Ascending aorta (tissue), 2 donors: ENCODE data around the gene AGPAT4. TPM values are rescaled to one million over a fixed set of nuclear protein-coding genes. Genes with fewer than 3 reads are reported as not detected.

Experiments
- DNase-seq, 2 donors: peaks; one replicate each; pipeline ENCODE4 v3.0.0-alpha.2; 2019; ENCODE audit warnings: low spot score in 2 of 2
- H3K27ac ChIP-seq, 2 donors: fragments of 200-600 bp; sonication (generic); one replicate each; pipeline ENCODE4 v1.5.1; 2016 to 2017; ENCODE audit warnings: mild to moderate bottlenecking in 1 of 2
- H3K27me3 ChIP-seq: fragments of 200-600 bp; sonication (generic); one replicate; pipeline ENCODE4 v1.5.1; 2017
- H3K36me3 ChIP-seq, 2 donors: fragments of 200-600 bp; sonication (generic); one replicate each; pipeline ENCODE4 v1.5.1; 2016
- H3K4me1 ChIP-seq, 2 donors: fragments of 200-600 bp; sonication (generic); one replicate each; pipeline ENCODE4 v1.5.1; 2016 to 2017; ENCODE audit warnings: mild to moderate bottlenecking in 1 of 2
- H3K4me3 ChIP-seq, 2 donors: fragments of 200-600 bp; sonication (generic); one replicate each; pipeline ENCODE4 v1.5.1; 2016 to 2017; ENCODE audit warnings: mild to moderate bottlenecking in 1 of 2
- H3K9me3 ChIP-seq, 2 donors: fragments of 200-600 bp; sonication (generic); one replicate each; pipeline ENCODE4 v1.5.1; 2016
- intact Hi-C: fragments of 100-400 bp; cut with DNase I; formaldehyde crosslinking; loops from one replicate; pipeline ENCODE4 v1.15.1; 2023
- total RNA-seq: library from RNA; depleted of rRNA; stranded (reverse); fragments of >200 nt; gene quantifications from one replicate; pipeline ENCODE4 v1.1.0, GENCODE V29; 2016
- TF ChIP-seq, protein P1 (sequence below), 3 experiments: fragments of 200-600 bp in 2 of 3; fragments of 450-650 bp in 1 of 3; sonication (generic) in 2 of 3; IDR thresholded peaks; one replicate each; pipeline ENCODE4 v1.5.1; 2016 to 2019; ENCODE audit warnings: antibody characterized with exemption in 3 of 3, mild to moderate bottlenecking in 1 of 3, moderate library complexity in 1 of 3

AGPAT4 gene
- total RNA-seq, 1 donor from 2014 or later, result 6.8 TPM

GRCh38 chr6:161133963-161134362, 139.9 kb downstream of the AGPAT4 start:
- intact Hi-C loops, result no loop called here
- TF ChIP-seq, protein P1, sequence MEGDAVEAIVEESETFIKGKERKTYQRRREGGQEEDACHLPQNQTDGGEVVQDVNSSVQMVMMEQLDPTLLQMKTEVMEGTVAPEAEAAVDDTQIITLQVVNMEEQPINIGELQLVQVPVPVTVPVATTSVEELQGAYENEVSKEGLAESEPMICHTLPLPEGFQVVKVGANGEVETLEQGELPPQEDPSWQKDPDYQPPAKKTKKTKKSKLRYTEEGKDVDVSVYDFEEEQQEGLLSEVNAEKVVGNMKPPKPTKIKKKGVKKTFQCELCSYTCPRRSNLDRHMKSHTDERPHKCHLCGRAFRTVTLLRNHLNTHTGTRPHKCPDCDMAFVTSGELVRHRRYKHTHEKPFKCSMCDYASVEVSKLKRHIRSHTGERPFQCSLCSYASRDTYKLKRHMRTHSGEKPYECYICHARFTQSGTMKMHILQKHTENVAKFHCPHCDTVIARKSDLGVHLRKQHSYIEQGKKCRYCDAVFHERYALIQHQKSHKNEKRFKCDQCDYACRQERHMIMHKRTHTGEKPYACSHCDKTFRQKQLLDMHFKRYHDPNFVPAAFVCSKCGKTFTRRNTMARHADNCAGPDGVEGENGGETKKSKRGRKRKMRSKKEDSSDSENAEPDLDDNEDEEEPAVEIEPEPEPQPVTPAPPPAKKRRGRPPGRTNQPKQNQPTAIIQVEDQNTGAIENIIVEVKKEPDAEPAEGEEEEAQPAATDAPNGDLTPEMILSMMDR (IDR thresholded peaks at IDR 0.05), result no peak
- Histone ChIP-seq H3K27me3 (no peaks in the 10 kb centered on the region), H3K27ac (no peak overlapping the region), H3K4me1 (no peaks in the 10 kb centered on the region), H3K36me3 (peaks cover 6 to 29% of the 10 kb centered on the region in 2 donors), H3K4me3 (no peak overlapping the region), H3K9me3 (no peaks in the 10 kb centered on the region)
- DNase-seq, result no peak

DNA sequence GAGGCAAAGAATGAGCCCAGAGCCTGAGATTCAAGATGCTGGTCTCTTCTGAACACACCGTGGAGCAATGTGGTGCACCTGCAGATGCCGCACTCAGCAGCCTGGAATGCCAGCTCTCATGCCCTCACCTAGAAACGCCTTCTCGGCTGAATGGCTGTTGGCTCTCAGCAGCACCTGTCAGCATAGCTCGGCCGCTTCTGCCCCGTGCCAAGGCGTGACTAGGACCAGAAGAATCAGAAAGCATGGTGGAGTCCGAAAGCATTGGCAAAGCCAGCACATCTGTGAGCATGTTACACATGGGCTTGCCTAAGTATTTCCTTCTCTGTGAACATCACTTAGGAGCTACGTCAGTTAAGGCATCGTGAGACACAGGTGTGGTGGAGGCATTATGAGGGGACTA, 141.5 kb downstream of the AGPAT4 start:
- no peak overlapping the region for H3K4me3 ChIP-seq
- intact Hi-C loops, result no loop called here
- no peaks in the 10 kb centered on the region for H3K9me3 ChIP-seq
- DNase-seq, result no peak
- no peak overlapping the region for H3K27ac ChIP-seq
- TF ChIP-seq, protein P1 (IDR thresholded peaks at IDR 0.05), result no peak
- H3K27me3 ChIP-seq, result no peaks in the 10 kb centered on the region
- no peaks in the 10 kb centered on the region for H3K4me1 ChIP-seq
- peaks cover 3 to 37% of the 10 kb centered on the region in 2 donors for H3K36me3 ChIP-seq

DNA sequence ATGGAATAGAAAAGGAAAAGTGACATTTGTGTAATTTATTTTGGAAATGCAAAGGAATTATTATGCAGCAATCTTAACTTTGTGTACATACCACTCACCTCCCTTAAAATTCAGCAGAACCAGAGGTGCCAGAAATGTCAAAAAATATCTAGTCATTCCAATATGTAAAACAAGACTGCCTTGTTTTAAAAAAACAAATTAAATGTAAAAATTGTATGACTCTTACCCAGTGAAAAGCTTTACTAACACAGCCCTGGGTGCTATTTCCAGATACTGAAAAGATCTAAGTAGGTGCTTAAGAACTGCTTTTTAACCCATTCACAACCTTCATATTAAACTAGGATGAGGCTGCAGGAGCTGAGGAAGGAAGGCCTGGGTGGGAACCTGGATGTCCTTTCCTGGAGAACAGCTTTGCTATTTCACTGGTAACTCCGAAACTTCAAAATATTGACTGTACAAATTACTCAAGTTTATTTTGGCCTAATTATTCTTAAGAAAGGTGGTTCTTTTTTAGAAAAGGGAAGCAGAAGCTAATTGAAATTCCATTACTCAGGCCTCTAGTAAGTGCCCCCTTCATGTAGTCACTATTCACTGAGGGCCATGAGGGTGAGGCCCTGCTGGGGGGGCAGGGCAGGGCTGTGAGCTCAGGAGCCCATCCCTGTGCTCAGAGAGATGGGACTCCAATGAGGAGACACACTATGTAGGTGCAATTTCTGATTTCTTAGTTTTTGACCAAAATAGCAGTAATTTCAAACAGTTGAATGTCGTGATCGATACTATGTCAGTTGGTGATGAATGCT, 142.7 kb downstream of the AGPAT4 start:
- H3K4me1 ChIP-seq, result no peaks in the 10 kb centered on the region
- TF ChIP-seq, protein P1 (IDR thresholded peaks at IDR 0.05), result no peak
- no peaks in the 10 kb centered on the region for H3K27me3 ChIP-seq
- H3K36me3 ChIP-seq, result peaks cover 3 to 36% of the 10 kb centered on the region in 2 donors
- no peak overlapping the region for H3K4me3 ChIP-seq
- no peak for DNase-seq
- intact Hi-C loops, result no loop called here
- H3K27ac ChIP-seq, result no peak overlapping the region
- H3K9me3 ChIP-seq, result no peaks in the 10 kb centered on the region

DNA sequence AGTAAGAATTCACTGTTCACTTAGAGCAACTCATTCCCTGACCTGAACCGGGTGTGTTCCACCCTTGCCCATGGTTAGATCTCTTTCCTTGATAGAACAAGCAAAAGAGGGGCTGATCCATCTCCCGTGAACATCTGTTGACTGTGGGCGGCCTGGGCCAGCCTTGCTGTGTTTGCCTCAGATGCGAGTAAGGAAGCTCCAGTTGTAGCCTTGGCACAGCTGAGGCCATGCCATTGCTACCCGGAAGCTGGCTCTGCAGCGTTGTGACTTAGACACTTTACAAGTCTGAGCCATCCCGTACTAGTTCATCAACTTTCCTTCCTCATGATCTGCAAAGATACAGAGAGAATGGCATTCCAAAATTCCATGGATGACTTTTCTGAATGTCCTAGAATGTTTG, 143.3 kb downstream of the AGPAT4 start:
- intact Hi-C loops, result no loop called here
- TF ChIP-seq, protein P1 (IDR thresholded peaks at IDR 0.05), result no peak
- Histone ChIP-seq H3K9me3 (no peaks in the 10 kb centered on the region), H3K27ac (no peak overlapping the region), H3K4me1 (no peaks in the 10 kb centered on the region), H3K27me3 (no peaks in the 10 kb centered on the region), H3K4me3 (no peak overlapping the region), H3K36me3 (peaks cover under 1 to 30% of the 10 kb centered on the region in 2 donors)
- no peak for DNase-seq

DNA sequence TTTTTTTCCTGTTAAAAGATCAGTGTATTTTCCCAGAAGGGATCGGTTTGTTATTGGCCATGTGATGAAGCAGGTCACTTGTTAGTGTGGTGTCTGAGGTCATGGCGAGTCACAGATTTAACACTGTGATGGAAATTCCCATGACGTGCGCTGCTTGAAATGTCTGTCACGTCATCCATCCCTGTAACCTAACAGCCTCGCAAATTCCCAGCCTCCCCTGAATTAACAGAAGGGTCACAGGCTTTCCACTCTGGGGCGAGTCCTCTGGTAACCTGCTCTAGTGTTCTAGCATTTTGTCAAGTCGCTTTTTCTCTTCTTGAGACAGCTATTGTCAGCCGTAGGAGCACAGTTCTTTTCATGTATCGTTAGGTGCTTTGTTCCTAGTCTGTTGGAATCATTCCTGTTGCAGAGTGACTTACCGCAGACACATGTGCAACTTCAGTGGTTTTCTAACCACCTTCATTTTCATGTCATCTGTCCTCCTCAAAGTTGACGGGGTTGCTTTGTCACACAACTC, 145.1 kb downstream of the AGPAT4 start:
- Histone ChIP-seq H3K27me3 (no peaks in the 10 kb centered on the region), H3K9me3 (peaks cover under 1 to 13% of the 10 kb centered on the region in 2 donors), H3K4me1 (no peaks in the 10 kb centered on the region), H3K4me3 (no peak overlapping the region), H3K27ac (no peak overlapping the region), H3K36me3 (peaks cover 0 to 38% of the 10 kb centered on the region in 2 donors)
- intact Hi-C loops, result no loop called here
- no peak for DNase-seq
- TF ChIP-seq, protein P1 (IDR thresholded peaks at IDR 0.05), result no peak
